ENCODE data around the gene SPACDR.
A peak's percentile ranks its signal among the peaks of the same experiment; 100 is the strongest.
"Not testable (repeated sequence)": the region's sequence is repeated elsewhere in the genome, so short reads cannot be mapped to it uniquely, and the experiment has no call there.

SPACDR gene

DNA sequence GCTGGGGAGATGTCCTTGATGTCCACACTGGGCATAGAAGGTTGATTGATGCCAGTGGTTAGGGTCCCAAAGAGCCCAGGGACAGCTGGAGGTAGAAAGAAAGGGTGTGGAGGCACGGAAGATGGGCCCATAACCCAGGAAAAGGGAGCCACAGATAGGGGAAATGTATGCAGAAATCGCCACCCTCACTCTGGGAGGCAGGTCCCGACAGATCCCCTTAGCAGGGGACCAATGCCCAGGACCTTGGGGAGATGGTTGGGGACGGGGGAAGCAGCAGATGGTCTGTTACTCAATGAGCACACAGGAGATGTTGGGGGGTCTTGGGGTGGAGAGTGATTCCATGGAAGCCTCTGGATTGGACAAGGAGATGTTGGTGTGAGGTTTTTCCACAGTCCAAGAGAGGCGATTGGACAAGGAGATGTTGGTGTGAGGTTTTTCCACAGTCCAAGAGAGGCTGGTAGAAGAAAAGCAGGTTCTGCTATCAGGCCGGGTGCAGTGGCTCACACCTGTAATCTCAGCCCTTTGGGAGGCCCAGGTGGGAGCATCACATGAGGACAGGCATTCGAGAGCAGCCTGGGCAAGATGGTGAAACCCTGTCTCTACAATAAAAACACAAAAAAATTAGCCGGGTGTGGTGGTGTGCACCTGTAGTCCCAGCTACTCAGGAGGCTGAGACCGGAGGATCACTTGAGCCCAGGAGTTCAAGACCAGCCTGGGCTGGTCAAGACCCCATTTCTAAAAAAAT, 20.8 kb downstream of the SPACDR start:
- no peak for TF ChIP-seq POLR2A (IDR thresholded peaks at IDR 0.05; ENCODE audit: low read depth, low read length)
- FAIRE-seq = no peak
- DNase-seq (ENCODE audit: insufficient read length, low spot score) = no peak

GRCh38 chr7:100441641-100442535, 22.2 kb downstream of the SPACDR start:
- no peak for TF ChIP-seq POLR2A (IDR thresholded peaks at IDR 0.05; ENCODE audit: low read depth, low read length)
- no peak for FAIRE-seq
- no peak for DNase-seq (ENCODE audit: insufficient read length, low spot score)

DNA sequence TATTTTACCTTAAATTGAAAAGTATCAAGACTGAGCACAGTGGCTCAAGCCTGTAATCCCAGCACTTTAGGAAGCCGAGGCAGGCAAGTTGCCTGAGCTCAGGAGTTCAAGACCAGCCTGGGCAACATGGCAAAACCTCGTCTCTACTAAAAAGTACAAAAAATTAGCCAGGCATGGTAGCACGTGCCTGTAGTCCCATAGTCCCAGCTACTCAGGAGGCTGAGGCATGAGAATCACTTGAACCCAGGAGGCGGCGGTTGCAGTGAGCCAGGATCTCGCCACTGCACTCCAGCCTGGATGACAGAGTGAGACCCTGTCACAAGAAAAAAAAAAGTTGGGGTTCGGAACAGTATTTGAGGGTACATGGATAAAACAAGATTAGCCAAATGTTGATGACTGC, 24.8 kb downstream of the SPACDR start:
- not testable (repeated sequence) for DNase-seq (ENCODE audit: insufficient read length, low spot score); FAIRE-seq

GRCh38 chr7:100438731-100439130, 25.3 kb downstream of the SPACDR start:
- DNase-seq (ENCODE audit: insufficient read length, low spot score); FAIRE-seq: not testable (repeated sequence)

DNA sequence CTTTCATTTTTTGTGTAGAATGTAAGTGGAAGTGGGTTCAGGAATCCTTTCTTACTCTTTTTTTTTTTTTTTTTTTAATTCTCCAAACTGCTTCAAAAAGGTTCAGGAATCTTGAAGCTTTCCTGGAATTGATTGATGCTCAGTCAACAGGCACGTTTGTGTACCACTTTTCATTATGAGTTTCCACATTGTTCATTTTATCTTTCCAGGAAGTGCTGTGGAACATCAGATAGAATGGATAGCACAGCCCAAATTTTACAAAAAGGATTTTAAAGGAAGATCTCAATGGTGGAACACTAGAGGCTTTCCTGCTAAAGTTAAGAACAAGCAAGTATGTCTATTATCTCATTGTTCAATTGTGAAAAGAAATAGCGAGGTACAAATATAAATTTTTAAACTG, 25.9 kb downstream of the SPACDR start:
- DNase-seq (ENCODE audit: insufficient read length, low spot score) = no peak
- TF ChIP-seq POLR2A (IDR thresholded peaks at IDR 0.05; ENCODE audit: low read depth, low read length) = no peak
- no peak for FAIRE-seq

- FAIRE-seq (no peak), DNase-seq (ENCODE audit: insufficient read length, low spot score) (no peak)
- no peak for TF ChIP-seq POLR2A (IDR thresholded peaks at IDR 0.05; ENCODE audit: low read depth, low read length)
Measured at GRCh38 chr7:100437150-100438100, 26.6 kb downstream of the SPACDR start.

- FAIRE-seq (no peak), DNase-seq (ENCODE audit: insufficient read length, low spot score) (peak; percentile 48)
- TF ChIP-seq POLR2A (IDR thresholded peaks at IDR 0.05; ENCODE audit: low read depth, low read length) = peak; percentile 31; the same call in 1 of the 2 replicates
Measured at GRCh38 chr7:100435401-100436304, 28.4 kb downstream of the SPACDR start.

GRCh38 chr7:100434297-100435144, 29.5 kb downstream of the SPACDR start:
- FAIRE-seq (no peak), DNase-seq (ENCODE audit: insufficient read length, low spot score) (no peak)
- no peak for TF ChIP-seq POLR2A (IDR thresholded peaks at IDR 0.05; ENCODE audit: low read depth, low read length)

DNA sequence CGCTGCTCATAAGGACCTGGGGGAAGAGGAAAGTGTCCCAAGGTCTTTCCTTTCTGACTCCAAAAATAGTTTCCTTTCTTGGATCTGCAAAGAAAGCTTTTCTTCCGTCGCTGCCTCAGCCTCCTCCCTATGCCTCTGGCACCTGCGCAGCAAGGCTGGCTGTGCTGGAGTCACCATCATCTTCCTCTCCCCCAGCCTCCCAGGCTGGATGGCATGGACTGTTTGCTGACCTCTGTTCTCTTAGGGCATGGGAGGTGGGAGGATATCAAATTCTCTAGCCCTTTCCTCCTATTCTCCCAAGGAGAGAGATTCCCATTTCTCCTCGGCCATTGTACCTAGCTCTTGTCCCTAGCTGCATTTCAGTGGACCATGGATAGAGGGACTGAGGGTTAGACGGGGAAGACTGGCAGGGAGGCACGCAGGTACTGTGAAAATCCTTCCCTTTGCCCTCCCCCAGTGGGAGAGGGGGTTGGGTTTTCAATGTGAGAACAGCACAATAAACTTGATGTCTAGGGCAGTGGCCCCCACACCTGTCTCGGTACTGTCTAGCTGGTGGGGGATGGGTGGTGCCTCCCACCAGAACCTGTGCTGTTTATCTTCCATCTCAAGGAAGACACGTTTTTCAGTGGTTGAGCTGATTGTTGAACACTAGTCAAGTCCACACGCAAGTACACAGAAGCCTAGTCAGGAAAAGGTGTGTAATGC, 30.3 kb downstream of the SPACDR start:
- TF ChIP-seq POLR2A (IDR thresholded peaks at IDR 0.05; ENCODE audit: low read depth, low read length) = no peak
- DNase-seq (ENCODE audit: insufficient read length, low spot score) = no peak
- FAIRE-seq = no peak

DNA sequence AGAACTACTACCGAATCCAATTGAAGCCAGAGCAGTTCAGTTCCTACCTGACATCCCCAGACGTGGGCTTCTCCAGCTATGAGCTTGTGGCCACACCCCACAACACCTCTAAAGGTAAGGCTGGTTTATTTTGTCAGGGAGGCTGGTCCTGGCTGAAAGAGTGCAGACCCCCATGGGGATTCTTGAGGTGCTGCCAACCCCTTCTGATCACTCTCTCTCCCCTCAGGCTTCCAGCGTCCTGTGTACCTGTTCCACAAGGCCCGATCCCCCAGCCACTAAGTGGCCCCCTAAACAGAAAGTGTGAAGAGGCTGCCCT, 30.8 kb downstream of the SPACDR start:
- DNase-seq (ENCODE audit: insufficient read length, low spot score) (no peak), FAIRE-seq (no peak)
- no peak for TF ChIP-seq POLR2A (IDR thresholded peaks at IDR 0.05; ENCODE audit: low read depth, low read length)

DNA sequence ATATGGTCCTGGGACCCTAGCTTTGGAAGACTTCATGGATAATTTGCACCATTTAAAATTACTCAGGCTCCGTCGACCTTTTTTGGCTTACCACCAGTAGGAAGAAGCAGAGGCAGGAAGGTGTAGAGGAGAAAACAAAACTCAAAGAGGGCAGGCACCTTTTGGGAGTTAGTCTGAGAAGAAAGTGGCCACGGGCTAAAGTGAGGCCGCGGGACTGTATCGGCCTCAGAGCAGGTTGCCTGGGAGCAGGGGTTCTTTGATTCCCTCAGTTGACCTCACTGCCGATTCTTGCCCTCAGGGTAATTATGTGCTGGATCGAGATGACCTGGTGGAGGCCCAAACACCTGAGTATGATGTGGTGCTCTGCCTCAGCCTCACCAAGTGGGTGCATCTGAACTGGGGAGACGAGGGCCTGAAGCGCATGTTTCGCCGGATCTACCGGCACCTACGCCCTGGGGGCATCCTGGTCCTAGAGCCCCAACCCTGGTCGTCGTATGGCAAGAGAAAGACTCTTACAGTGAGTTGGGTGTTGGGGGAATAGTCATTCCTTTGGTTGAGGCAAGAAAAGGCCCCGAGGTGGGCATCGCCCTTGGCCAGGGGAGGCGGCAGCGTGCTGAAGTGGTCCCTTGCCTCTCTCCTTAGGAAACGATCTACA, 31.3 kb downstream of the SPACDR start:
- DNase-seq (ENCODE audit: insufficient read length, low spot score) = no peak
- no peak for TF ChIP-seq POLR2A (IDR thresholded peaks at IDR 0.05; ENCODE audit: low read depth, low read length)
- no peak for FAIRE-seq

All from H54 (cell line).